HuH-7.5 (cell line): ENCODE results near the gene EPO.
"Not testable (repeated sequence)": the region's sequence is repeated elsewhere in the genome, so short reads cannot be mapped to it uniquely, and the experiment has no call there.

Source experiments
- DNase-seq: peaks from one replicate; pipeline ENCODE4 v3.0.0; 2011; ENCODE audit warnings: low spot score

Gene EPO

DNA sequence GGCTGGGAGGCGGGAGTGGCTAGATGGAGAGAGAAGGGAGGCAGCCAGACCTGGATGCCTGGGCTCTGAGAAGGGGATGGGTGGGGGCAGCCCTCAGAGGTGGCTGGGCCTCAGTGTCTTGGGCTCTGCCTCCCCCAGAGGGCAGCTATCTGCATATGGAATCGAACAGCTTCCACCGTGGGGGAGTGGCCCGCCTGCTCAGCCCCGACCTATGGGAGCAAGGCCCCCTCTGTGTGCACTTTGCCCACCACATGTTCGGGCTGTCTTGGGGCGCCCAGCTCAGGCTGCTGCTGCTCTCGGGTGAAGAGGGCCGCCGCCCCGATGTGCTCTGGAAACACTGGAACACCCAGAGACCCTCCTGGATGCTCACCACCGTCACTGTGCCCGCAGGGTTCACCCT is 16.4 kb downstream of the EPO start:
- no peak for DNase-seq

DNA sequence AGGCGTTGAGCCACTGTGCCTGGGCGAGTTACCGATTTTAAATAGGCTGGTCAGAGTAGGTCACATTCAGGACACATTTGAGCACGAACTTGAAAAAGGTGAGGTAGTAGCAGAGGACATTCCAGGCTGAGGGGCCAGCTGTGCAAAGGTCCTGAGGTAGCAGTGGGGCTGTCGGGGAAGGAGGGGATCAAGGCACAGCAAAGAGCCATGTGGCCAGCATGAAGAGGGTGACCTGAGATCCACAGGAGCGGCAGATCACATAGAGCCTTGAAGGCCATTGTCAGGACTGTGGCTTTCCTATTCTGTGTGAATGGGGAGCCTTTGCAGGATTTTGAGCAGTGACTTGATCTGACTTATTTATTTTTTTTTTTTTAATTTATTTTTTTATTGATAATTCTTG is 19.7 kb downstream of the EPO start:
- DNase-seq: no peak

DNA sequence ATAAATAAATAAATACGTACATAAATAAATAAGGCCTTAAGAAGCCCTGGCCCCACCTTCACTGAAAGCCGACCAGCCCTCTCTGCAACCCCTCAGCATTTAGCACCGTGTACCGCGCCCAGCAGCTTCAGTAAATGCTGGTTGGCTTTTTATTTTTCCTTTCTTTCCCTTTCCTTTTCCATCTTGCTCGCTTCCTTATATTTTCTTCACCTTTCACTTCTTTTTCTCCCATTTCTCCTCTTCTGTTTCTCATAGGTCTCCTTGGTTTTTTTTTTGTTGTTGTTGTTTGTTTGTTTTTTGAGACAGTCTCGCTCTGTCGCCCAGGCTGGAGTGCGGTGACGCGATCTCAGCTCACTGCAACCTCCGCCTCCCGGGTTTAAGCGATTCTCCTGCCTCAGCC is 24.3 kb downstream of the EPO start:
- no peak for DNase-seq

DNA sequence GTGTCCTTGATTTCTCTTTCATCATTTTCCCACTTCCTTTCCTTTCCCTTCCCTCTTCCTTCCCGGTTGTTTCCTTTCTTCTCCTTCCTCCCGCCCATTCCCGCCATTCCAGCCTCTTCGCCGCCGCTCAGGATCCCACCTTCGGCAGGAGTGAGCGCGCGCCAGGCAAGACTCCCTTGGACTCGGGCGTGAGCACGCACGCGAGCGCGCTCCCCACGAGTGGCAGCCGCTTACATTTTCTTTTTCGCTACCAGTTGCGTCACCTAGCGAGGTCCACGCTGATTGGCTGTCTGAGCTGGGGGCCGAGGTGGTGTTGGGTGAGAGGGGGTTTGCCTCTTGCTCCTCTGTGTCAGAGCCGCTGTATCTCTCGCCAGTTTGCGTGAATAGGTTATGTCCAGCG is 24.9 kb downstream of the EPO start:
- DNase-seq: no peak

DNA sequence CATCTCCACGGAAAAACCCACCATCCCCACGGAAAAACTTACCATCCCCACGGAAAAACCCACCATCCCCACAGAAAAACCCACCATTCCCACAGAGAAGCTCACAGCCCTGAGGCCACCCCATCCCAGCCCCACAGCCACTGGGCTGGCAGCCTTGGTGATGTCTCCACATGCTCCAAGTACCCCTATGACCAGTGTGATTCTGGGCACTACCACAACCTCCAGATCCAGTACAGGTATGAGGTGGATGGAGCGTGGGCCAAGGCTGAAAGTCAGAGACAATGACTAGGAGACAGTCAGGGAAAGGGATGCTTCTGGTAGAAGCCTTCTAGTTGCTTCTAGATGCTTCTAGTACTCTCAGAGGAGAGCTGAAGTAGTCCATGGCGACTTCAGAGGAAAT is 32.7 kb downstream of the EPO start:
- DNase-seq: no peak

DNA sequence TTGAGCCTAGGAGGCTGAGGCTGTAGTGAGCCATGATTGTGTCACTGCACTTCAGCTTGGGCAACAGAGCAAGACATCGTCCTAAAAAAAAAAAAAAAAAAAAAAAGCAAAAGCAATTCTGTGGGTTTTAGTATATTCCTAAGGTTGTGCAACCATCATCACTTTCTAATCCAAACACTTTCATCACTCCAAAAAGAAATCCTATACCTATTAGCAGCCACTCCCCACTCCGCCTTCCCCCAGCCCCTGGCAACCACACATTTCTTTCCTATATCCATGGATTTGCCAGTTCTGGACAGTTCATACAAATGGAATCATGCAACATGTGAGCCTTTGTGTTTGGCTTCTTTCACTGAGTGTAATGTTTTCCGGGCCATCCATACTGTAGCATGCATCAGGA is 33.5 kb downstream of the EPO start:
- no peak for DNase-seq

DNA sequence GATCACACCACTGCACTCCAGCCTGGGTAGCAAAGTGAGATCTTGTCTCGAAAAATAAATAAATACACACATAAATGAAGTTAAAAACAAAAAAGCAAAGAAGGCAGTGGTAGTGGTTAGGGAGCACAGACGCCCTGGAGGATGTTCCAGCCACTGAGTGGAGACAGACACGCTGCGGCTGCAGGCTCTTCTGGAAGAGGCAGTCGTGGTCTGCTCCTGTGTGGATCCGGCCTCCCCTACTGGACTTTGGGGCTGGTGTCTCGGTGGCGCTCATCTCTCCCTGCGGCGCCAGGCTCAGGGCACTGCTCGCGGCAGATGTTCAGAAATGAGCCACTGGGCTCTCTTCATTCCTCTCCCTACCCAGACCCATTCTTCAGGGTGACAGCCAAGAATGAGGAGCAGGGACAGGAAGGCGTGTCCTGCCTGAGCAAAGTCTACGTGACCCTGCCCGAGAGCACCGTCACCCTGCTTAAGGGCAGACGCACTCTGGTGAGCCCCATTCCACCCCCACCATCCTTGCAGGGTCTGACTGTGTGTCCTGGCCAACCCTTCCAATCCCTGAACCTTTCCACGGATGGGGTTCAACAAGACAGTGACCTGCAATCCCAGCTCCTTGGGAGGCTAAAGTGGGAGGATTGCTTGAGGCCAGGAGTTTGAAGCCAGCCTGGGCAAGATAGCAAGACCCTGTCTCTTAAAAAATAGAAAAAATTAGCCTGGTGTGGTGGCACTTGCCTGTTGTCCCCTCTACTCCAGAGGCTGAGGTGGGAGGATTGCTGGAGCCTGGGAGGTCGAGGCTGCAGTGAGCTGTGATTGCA is 39.3 kb downstream of the EPO start:
- DNase-seq: no peak

DNA sequence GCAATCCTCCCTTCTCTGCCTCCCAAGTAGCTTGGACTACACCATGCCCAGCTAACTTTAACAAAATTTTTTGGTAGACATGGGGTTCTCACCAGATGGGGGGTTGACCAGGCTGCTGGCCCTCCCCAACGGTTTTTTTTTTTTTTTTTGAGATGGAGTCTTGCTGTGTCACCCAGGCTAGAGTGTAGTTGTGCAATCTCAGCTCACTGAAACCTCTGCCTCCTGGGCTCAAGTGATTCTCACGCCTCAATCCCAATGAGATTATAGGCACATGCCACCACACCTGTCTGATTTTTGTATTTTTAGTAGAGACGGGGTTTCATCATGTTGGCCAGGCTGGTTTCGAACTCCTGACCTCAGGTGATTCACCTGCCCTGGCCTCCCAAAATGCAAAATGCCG is 42.6 kb downstream of the EPO start:
- DNase-seq: not testable (repeated sequence)

DNA sequence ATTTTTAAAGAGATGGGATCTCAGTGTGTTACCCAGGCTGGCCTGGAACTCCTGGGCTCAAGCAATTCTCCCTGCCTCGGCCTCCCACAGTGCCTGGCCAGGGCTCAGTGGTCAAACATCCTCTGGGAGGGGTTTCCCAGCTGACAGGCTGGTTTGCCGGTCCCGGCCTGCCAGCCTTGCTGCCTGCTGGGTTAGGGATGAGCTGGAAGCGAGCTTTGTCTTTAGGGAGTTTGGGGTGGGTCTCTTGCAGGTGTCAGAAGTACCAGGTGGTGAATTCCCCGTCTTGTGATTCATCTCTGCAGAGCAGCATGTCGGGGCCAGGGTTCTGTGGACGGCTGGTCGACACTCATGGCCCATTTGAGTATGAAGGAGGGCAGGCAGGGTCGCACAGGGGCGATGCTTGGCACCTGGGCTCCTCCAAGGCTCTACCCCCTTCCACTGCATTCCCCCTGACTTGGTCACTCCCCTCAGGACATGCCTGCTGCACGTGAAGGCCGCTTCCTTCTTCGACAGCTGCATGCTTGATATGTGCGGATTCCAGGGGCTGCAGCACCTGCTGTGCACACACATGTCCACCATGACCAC is 43.4 kb downstream of the EPO start:
- DNase-seq: no peak

DNA sequence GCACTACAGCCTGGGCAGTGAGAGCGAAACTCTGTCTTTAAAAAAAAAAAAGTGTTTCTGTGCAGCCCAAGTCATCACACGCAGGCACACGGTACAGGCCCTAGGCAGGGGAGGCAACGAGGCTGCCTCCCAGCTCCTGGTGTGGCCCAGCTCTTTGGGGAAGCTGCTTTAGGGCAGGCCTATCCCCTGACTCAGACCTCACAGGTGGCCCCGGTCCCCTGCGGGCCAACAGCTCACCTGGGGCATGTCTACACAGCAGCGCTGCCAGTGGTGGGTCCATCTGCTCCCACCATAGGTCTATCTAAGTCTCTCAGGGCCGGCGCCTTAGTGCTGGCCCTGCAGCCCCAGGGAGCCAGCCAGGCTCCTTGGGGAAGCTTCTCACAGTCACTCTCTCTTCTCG is 44.6 kb downstream of the EPO start:
- DNase-seq: no peak

DNA sequence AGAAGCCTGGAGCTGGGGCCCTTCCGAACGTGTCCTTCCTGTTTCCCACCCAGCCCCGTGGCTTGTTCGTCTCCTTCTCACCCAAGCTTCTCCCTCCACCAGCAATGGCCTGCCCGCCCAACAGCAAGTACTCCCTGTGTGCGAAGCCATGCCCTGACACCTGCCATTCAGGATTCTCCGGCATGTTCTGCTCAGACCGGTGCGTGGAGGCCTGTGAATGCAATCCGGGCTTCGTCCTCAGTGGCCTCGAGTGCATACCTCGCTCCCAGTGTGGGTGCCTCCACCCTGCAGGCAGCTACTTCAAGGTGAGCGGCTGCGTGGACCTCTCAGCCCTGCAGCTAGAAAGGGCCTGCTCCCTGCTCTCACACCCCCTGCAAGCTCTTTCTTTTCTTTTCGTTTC is 45.0 kb downstream of the EPO start:
- no peak for DNase-seq

DNA sequence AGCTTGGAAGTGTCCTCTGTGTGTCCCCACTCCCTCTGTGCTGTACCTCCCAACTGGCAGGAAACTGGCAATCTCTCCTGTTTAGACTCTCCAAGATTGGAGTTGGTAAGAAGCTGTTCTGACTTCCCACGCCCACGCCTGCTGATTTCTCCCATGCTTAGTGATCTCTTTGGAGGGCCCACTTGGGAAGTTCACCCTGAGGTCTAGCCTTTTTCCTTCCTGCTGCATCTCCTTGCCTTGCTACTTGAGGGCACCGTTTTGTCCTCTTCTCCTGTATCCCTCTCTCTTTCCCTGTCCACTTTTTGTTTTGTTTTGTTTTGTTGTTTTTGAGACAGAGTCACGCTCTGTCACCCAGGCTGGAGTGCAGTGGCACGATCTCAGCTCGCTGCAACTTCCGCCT is 48.5 kb downstream of the EPO start:
- DNase-seq: no peak
